Mesothelial cell of epicardium (in vitro differentiated cells): ENCODE results near the gene MYO5B. TPM values are rescaled to one million over a fixed set of nuclear protein-coding genes. Genes with fewer than 3 reads are reported as not detected.
"Not testable (repeated sequence)": the region's sequence is repeated elsewhere in the genome, so short reads cannot be mapped to it uniquely, and the experiment has no call there.

Experiments
- DNase-seq, 2 experiments: peaks; one replicate each; pipeline ENCODE4 v3.0.0; 2021; ENCODE audit warnings: low spot score in 2 of 2; ENCODE audit not compliant: unreplicated experiment in 2 of 2
- H3K27ac Mint-ChIP-seq: 2 replicates; pipeline ENCODE4 v1.8.0; 2021; ENCODE audit warnings: mixed read lengths
- H3K27me3 Mint-ChIP-seq: 2 replicates; pipeline ENCODE4 v1.8.0; 2021; ENCODE audit warnings: low read depth, mixed read lengths
- H3K36me3 Mint-ChIP-seq: 2 replicates; pipeline ENCODE4 v1.8.0; 2021; ENCODE audit warnings: mixed read lengths
- H3K4me1 Mint-ChIP-seq: 2 replicates; pipeline ENCODE4 v1.8.0; 2021; ENCODE audit warnings: mixed read lengths
- H3K4me3 Mint-ChIP-seq: 2 replicates; pipeline ENCODE4 v1.8.0; 2021; ENCODE audit warnings: mild to moderate bottlenecking, moderate library complexity, mixed read lengths
- H3K9me3 Mint-ChIP-seq: 2 replicates; pipeline ENCODE4 v1.8.0; 2021; ENCODE audit warnings: mixed read lengths
- total RNA-seq: library from RNA; stranded (reverse); gene quantifications from 3 replicates; pipeline ENCODE4 v1.2.1, GENCODE V29; 2021
- TF ChIP-seq, protein P1 (sequence below): fragments of 200-600 bp; sonication (generic); IDR thresholded peaks from one replicate; pipeline ENCODE4 v1.5.0; 2021; ENCODE audit warnings: antibody characterized with exemption; ENCODE audit not compliant: unreplicated experiment

MYO5B gene
- total RNA-seq, 1 donor from 2014 or later: 15.1 TPM

- TF ChIP-seq, protein P1, sequence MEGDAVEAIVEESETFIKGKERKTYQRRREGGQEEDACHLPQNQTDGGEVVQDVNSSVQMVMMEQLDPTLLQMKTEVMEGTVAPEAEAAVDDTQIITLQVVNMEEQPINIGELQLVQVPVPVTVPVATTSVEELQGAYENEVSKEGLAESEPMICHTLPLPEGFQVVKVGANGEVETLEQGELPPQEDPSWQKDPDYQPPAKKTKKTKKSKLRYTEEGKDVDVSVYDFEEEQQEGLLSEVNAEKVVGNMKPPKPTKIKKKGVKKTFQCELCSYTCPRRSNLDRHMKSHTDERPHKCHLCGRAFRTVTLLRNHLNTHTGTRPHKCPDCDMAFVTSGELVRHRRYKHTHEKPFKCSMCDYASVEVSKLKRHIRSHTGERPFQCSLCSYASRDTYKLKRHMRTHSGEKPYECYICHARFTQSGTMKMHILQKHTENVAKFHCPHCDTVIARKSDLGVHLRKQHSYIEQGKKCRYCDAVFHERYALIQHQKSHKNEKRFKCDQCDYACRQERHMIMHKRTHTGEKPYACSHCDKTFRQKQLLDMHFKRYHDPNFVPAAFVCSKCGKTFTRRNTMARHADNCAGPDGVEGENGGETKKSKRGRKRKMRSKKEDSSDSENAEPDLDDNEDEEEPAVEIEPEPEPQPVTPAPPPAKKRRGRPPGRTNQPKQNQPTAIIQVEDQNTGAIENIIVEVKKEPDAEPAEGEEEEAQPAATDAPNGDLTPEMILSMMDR: no peak
- H3K36me3 Mint-ChIP-seq: peaks cover 3% of the 10 kb centered on the region
- no peaks in the 10 kb centered on the region for H3K9me3 Mint-ChIP-seq
- DNase-seq: no peak
- H3K27ac Mint-ChIP-seq: no peak overlapping the region
- no peaks in the 10 kb centered on the region for H3K27me3 Mint-ChIP-seq
- H3K4me3 Mint-ChIP-seq: no peak overlapping the region
- H3K4me1 Mint-ChIP-seq: no peaks in the 10 kb centered on the region
Observed at GRCh38 chr18:49893036-49893435, 301.9 kb downstream of the MYO5B start.

DNA sequence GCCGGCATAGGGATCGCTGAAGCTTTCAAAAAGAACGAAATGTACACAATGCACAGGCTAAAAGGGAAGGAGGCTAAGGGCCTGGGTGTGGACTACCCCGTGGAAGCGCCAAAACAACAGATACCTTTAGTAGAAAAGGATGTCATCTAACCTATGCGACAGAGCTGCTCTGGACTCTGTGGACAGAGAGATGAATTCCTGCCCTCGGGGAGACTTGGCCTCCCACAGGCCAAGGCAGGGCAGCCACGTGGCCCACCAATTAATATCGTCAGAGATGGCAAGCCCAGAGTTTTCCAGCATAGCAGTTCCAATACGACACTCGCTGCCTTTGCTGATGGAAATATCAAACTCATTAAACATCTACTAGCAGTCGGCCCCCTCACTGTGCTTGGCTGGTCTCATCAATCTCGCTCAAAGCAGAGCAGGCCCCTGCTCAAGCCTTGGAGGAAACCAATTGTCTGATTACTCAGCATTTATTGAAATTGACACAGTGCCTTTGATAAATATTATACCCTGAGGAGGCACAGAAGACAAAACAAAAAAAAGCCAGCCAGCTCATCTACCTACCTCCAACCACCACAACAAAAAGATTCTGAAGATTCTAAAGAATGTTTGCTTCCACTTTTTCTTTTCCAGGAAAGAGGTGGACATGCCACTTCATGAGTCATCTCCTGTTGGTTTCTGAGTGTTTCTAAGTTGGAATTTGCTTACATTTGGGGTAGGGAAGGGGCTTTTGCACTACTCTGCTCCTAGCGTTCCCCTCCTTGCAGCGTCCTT is 302.6 kb downstream of the MYO5B start:
- H3K27ac Mint-ChIP-seq: no peak overlapping the region

GRCh38 chr18:49890041-49890440 is 304.9 kb downstream of the MYO5B start:
- no peak overlapping the region for H3K27ac Mint-ChIP-seq

More for the DNA sequence above, 302.6 kb downstream of the MYO5B start:
- no peak overlapping the region for H3K4me3 Mint-ChIP-seq
- no peaks in the 10 kb centered on the region for H3K4me1 Mint-ChIP-seq
- DNase-seq: no peak
- no peaks in the 10 kb centered on the region for H3K27me3 Mint-ChIP-seq
- peaks cover 3% of the 10 kb centered on the region for H3K36me3 Mint-ChIP-seq
- H3K9me3 Mint-ChIP-seq: no peaks in the 10 kb centered on the region
- TF ChIP-seq, protein P1: no peak

DNA sequence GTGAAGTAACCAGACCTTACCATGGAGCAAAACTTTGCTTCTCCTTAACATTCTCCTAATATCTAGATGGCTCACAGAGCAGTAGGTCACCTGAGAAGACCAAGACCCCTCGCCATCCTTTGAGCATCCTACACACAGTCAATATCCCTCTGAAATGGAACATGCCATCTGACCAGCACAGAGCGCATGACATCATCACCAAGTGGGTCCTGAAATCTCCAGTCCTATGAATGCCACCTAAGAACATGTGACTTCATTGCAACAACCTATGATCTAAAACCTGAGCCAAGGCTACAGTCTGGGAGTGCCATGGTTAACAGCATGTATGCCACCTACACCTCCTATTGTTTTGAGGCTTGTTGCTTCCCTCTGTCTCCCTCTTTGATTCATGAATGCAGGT is 305.4 kb downstream of the MYO5B start:
- H3K4me3 Mint-ChIP-seq, H3K27ac Mint-ChIP-seq, H3K4me1 Mint-ChIP-seq, H3K36me3 Mint-ChIP-seq, H3K9me3 Mint-ChIP-seq, DNase-seq, H3K27me3 Mint-ChIP-seq: not testable (repeated sequence)

More at GRCh38 chr18:49890041-49890440, 304.9 kb downstream of the MYO5B start:
- peaks cover 4% of the 10 kb centered on the region for H3K36me3 Mint-ChIP-seq
- H3K4me1 Mint-ChIP-seq: no peaks in the 10 kb centered on the region
- no peak for DNase-seq
- H3K9me3 Mint-ChIP-seq: no peaks in the 10 kb centered on the region
- H3K4me3 Mint-ChIP-seq: no peak overlapping the region
- TF ChIP-seq, protein P1: no peak
- H3K27me3 Mint-ChIP-seq: no peaks in the 10 kb centered on the region

- DNase-seq: no peak
- Mint-ChIP-seq H3K27me3 (no peaks in the 10 kb centered on the region), H3K4me1 (no peaks in the 10 kb centered on the region), H3K36me3 (peaks cover 2% of the 10 kb centered on the region), H3K9me3 (no peaks in the 10 kb centered on the region), H3K27ac (no peak overlapping the region), H3K4me3 (no peak overlapping the region)
- TF ChIP-seq, protein P1: no peak
Observed at GRCh38 chr18:49886891-49887764, 307.8 kb downstream of the MYO5B start.

DNA sequence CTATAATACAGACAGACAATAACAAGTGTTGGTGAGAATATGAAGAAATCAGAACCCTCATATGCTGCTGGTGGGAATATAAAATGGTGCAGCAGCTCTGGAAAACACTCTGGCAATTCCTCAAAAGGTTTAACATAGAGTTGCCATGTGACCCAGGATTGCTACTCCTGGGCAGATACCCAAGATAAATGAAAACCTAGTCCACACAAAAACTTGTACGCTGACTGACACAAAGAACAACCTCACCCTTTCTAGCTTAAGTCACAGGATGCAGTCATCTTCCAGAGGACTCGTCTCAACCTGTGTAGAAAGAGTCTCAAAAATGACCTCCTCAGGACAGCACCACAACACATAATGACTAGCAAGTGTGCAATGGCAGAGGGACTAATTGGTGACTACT is 310.0 kb downstream of the MYO5B start:
- Mint-ChIP-seq H3K4me1 (no peaks in the 10 kb centered on the region), H3K27ac (no peak overlapping the region), H3K4me3 (no peak overlapping the region), H3K36me3 (peaks cover 2% of the 10 kb centered on the region), H3K9me3 (no peaks in the 10 kb centered on the region), H3K27me3 (no peaks in the 10 kb centered on the region)
- DNase-seq: no peak
- TF ChIP-seq, protein P1: no peak
